ENCODE data around the gene CD226. TPM values are rescaled to one million over a fixed set of nuclear protein-coding genes. Genes with fewer than 3 reads are reported as not detected.
"Not testable (repeated sequence)": the region's sequence is repeated elsewhere in the genome, so short reads cannot be mapped to it uniquely, and the experiment has no call there.

Gene CD226
- polyA plus RNA-seq, 6 donors from 2014 or later = 0.11 to 1.1 (median 0.75) TPM

GRCh38 chr18:69889009-69889408, 58.7 kb downstream of the CD226 start:
- no peak for ATAC-seq (ENCODE audit: low read depth in 2 of 2)
- peaks cover 0 to 8% of the 10 kb centered on the region in 2 donors for H3K36me3 Mint-ChIP-seq
- H3K9me3 Mint-ChIP-seq = peaks cover 0 to 4% (median 0%) of the 10 kb centered on the region in 7 donors
- no peaks in the 10 kb centered on the region for H3K27me3 Mint-ChIP-seq
- DNase-seq = no peak
- no peak overlapping the region for H3K4me3 Mint-ChIP-seq
- H3K4me1 Mint-ChIP-seq = peaks cover 0 to 3% (median 0%) of the 10 kb centered on the region in 3 donors
- no peak overlapping the region for H3K27ac Mint-ChIP-seq

GRCh38 chr18:69887256-69887655, 60.4 kb downstream of the CD226 start:
- Mint-ChIP-seq H3K9me3 (no peaks in the 10 kb centered on the region), H3K4me3 (no peak overlapping the region), H3K36me3 (peaks cover 0 to 8% of the 10 kb centered on the region in 2 donors), H3K27ac (no peak overlapping the region), H3K27me3 (no peaks in the 10 kb centered on the region), H3K4me1 (peaks cover 7 to 11% (median 9%) of the 10 kb centered on the region in 3 donors)
- DNase-seq (no peak), ATAC-seq (ENCODE audit: low read depth in 2 of 2) (no peak)

- no peaks in the 10 kb centered on the region for H3K9me3 Mint-ChIP-seq
- DNase-seq (no peak), ATAC-seq (ENCODE audit: low read depth in 2 of 2) (no peak)
- H3K4me1 Mint-ChIP-seq = peaks cover 7 to 11% (median 9%) of the 10 kb centered on the region in 3 donors
- peak overlapping the region in 1 of 6 donors; percentile 49 for H3K27ac Mint-ChIP-seq
- H3K27me3 Mint-ChIP-seq = no peaks in the 10 kb centered on the region
- H3K36me3 Mint-ChIP-seq = peaks cover 0 to 8% of the 10 kb centered on the region in 2 donors
- H3K4me3 Mint-ChIP-seq = no peak overlapping the region
Observed at GRCh38 chr18:69885841-69886531, 61.7 kb downstream of the CD226 start.

GRCh38 chr18:69885355-69885754, 62.3 kb downstream of the CD226 start:
- Mint-ChIP-seq H3K36me3 (peaks cover 0 to 3% of the 10 kb centered on the region in 2 donors), H3K27ac (no peak overlapping the region), H3K9me3 (no peaks in the 10 kb centered on the region), H3K27me3 (no peaks in the 10 kb centered on the region), H3K4me3 (no peak overlapping the region), H3K4me1 (peaks cover 7 to 11% (median 9%) of the 10 kb centered on the region in 3 donors)
- no peak for DNase-seq
- no peak for ATAC-seq (ENCODE audit: low read depth in 2 of 2)

- Mint-ChIP-seq H3K4me1 (peaks cover 7 to 11% (median 9%) of the 10 kb centered on the region in 3 donors), H3K27me3 (no peaks in the 10 kb centered on the region), H3K9me3 (peaks cover 0 to 3% (median 0%) of the 10 kb centered on the region in 7 donors), H3K27ac (peak overlapping the region in 1 of 6 donors; percentile 8), H3K36me3 (peaks cover 0 to 3% of the 10 kb centered on the region in 2 donors), H3K4me3 (no peak overlapping the region)
- ATAC-seq (ENCODE audit: low read depth in 2 of 2) = no peak
- DNase-seq = no peak
Observed at GRCh38 chr18:69883781-69884180, 63.9 kb downstream of the CD226 start.

- H3K9me3 Mint-ChIP-seq = peaks cover 0 to 5% (median 0%) of the 10 kb centered on the region in 7 donors
- peaks cover 0 to 5% of the 10 kb centered on the region in 2 donors for H3K36me3 Mint-ChIP-seq
- H3K27me3 Mint-ChIP-seq = no peaks in the 10 kb centered on the region
- peak overlapping the region in 3 of 6 donors; percentile 1 to 20 (median 12) for H3K27ac Mint-ChIP-seq
- H3K4me1 Mint-ChIP-seq = peaks cover 7 to 11% (median 9%) of the 10 kb centered on the region in 3 donors
- peak overlapping the region in 1 of 8 donors; percentile 2 for H3K4me3 Mint-ChIP-seq
- ATAC-seq (ENCODE audit: low read depth in 2 of 2) (peak in 1 of 2 donors; percentile 21), DNase-seq (no peak)
Observed at GRCh38 chr18:69882965-69883668, 64.6 kb downstream of the CD226 start.

GRCh38 chr18:69880083-69880482, 67.6 kb downstream of the CD226 start:
- peak overlapping the region in 1 of 6 donors; percentile 89 for H3K27ac Mint-ChIP-seq
- H3K27me3 Mint-ChIP-seq = no peaks in the 10 kb centered on the region
- no peak overlapping the region for H3K4me3 Mint-ChIP-seq
- no peak for ATAC-seq (ENCODE audit: low read depth in 2 of 2)
- H3K9me3 Mint-ChIP-seq = peaks cover 0 to 5% (median 0%) of the 10 kb centered on the region in 7 donors
- H3K36me3 Mint-ChIP-seq = peaks cover 0 to 5% of the 10 kb centered on the region in 2 donors
- DNase-seq = no peak
- H3K4me1 Mint-ChIP-seq = peaks cover 7 to 11% (median 9%) of the 10 kb centered on the region in 3 donors

- not testable (repeated sequence) for H3K4me3 Mint-ChIP-seq; H3K9me3 Mint-ChIP-seq; ATAC-seq (ENCODE audit: low read depth in 2 of 2); DNase-seq; H3K27me3 Mint-ChIP-seq; H3K27ac Mint-ChIP-seq; H3K36me3 Mint-ChIP-seq
- H3K4me1 Mint-ChIP-seq = peaks cover 7 to 11% (median 9%) of the 10 kb centered on the region in 3 donors
Observed at GRCh38 chr18:69879051-69879450, 68.6 kb downstream of the CD226 start.

- Mint-ChIP-seq H3K36me3 (peaks cover 0 to 5% of the 10 kb centered on the region in 2 donors), H3K9me3 (peaks cover 0 to 5% (median 0%) of the 10 kb centered on the region in 7 donors), H3K27ac (no peak overlapping the region), H3K27me3 (no peaks in the 10 kb centered on the region), H3K4me3 (no peak overlapping the region), H3K4me1 (peaks cover 5 to 8% (median 7%) of the 10 kb centered on the region in 3 donors)
- ATAC-seq (ENCODE audit: low read depth in 2 of 2) = no peak
- DNase-seq = no peak
Observed at GRCh38 chr18:69878213-69878933, 69.3 kb downstream of the CD226 start.

- no peaks in the 10 kb centered on the region for H3K27me3 Mint-ChIP-seq
- H3K4me3 Mint-ChIP-seq = no peak overlapping the region
- H3K4me1 Mint-ChIP-seq = no peaks in the 10 kb centered on the region
- peaks cover 0 to 5% (median 0%) of the 10 kb centered on the region in 7 donors for H3K9me3 Mint-ChIP-seq
- ATAC-seq (ENCODE audit: low read depth in 2 of 2) (no peak), DNase-seq (no peak)
- no peak overlapping the region for H3K27ac Mint-ChIP-seq
- peaks cover 0 to 5% of the 10 kb centered on the region in 2 donors for H3K36me3 Mint-ChIP-seq
Observed at GRCh38 chr18:69876490-69876889, 71.2 kb downstream of the CD226 start.

- H3K9me3 Mint-ChIP-seq = peaks cover 0 to 5% (median 0%) of the 10 kb centered on the region in 7 donors
- ATAC-seq (ENCODE audit: low read depth in 2 of 2) = no peak
- no peaks in the 10 kb centered on the region for H3K27me3 Mint-ChIP-seq
- no peak for DNase-seq
- no peak overlapping the region for H3K27ac Mint-ChIP-seq
- H3K36me3 Mint-ChIP-seq = peaks cover 0 to 5% of the 10 kb centered on the region in 2 donors
- no peaks in the 10 kb centered on the region for H3K4me1 Mint-ChIP-seq
- no peak overlapping the region for H3K4me3 Mint-ChIP-seq
Observed at GRCh38 chr18:69874058-69874457, 73.6 kb downstream of the CD226 start.

- Mint-ChIP-seq H3K4me1 (no peaks in the 10 kb centered on the region), H3K4me3 (no peak overlapping the region), H3K36me3 (no peaks in the 10 kb centered on the region), H3K27ac (no peak overlapping the region), H3K27me3 (no peaks in the 10 kb centered on the region), H3K9me3 (no peaks in the 10 kb centered on the region)
- DNase-seq (no peak), ATAC-seq (ENCODE audit: low read depth in 2 of 2) (no peak)
Observed at GRCh38 chr18:69872661-69873060, 75.0 kb downstream of the CD226 start.

GRCh38 chr18:69871363-69871762, 76.3 kb downstream of the CD226 start:
- no peaks in the 10 kb centered on the region for H3K36me3 Mint-ChIP-seq

More at GRCh38 chr18:69871363-69871762, 76.3 kb downstream of the CD226 start:
- Mint-ChIP-seq H3K4me1 (no peaks in the 10 kb centered on the region), H3K27me3 (no peaks in the 10 kb centered on the region), H3K4me3 (no peak overlapping the region), H3K27ac (no peak overlapping the region), H3K9me3 (no peaks in the 10 kb centered on the region)
- DNase-seq (no peak), ATAC-seq (ENCODE audit: low read depth in 2 of 2) (no peak)

Data from naive B cell (primary cell).